CD4-positive, alpha-beta T cell (primary cell): Measurements from ENCODE around the gene ACTR1A. TPM values are rescaled to one million over a fixed set of nuclear protein-coding genes. Genes with fewer than 3 reads are reported as not detected.

Source experiments
- ATAC-seq: fragments of 200-7000 bp; cut with Tn5 transposase; one replicate; pipeline ENCODE4 v1.10.0; 2022; ENCODE audit warnings: mild to moderate bottlenecking; ENCODE audit not compliant: poor library complexity
- CTCF ChIA-PET: fragments of 350-600 bp; sonication (Branson Sonifier 250); formaldehyde crosslinking; loops from one replicate; lab custom pipeline; 2021; ENCODE audit warnings: antibody characterized with exemption, inconsistent platforms; lab: Charles Lee
- POLR2A ChIA-PET: fragments of 350-600 bp; sonication (Branson Sonifier 250); formaldehyde crosslinking; loops from one replicate; lab custom pipeline; 2021; ENCODE audit warnings: antibody characterized with exemption, inconsistent platforms; lab: Charles Lee
- DNase-seq, 14 experiments: peaks; one replicate each; pipeline ENCODE4 v3.0.0-alpha.2; 2013 to 2020; ENCODE audit warnings: mixed read lengths in 2 of 14
- H3K27ac ChIP-seq, 2 donors: one replicate each; pipeline versions ENCODE4 v1.5.1 to v1.7.0; 2013; ENCODE audit warnings: low read length in 2 of 2, low read depth in 1 of 2, mild to moderate bottlenecking in 1 of 2
- H3K27me3 ChIP-seq, 2 experiments: 1 replicate in 1 of 2; 2 replicates in 1 of 2; pipeline versions ENCODE4 v1.6.1 to v1.7.0; 2013; ENCODE audit warnings: low read length in 2 of 2, control low read depth in 1 of 2, mild to moderate bottlenecking in 1 of 2, moderate library complexity in 1 of 2; ENCODE audit not compliant: insufficient read depth in 2 of 2, control insufficient read depth in 1 of 2
- H3K36me3 ChIP-seq: one replicate; pipeline ENCODE4 v1.6.1; 2013; ENCODE audit warnings: low read length, control low read depth; ENCODE audit not compliant: insufficient read depth
- H3K4me1 ChIP-seq: one replicate; pipeline ENCODE4 v1.6.1; 2013; ENCODE audit warnings: low read length, control low read depth; ENCODE audit not compliant: insufficient read depth
- H3K4me3 ChIP-seq: one replicate; pipeline ENCODE4 v1.5.1; 2013; ENCODE audit warnings: mild to moderate bottlenecking, low read length, moderate library complexity
- H3K9me3 ChIP-seq, 2 experiments: 1 replicate in 1 of 2; 2 replicates in 1 of 2; pipeline versions ENCODE4 v1.6.1 to v1.7.0; 2013; ENCODE audit warnings: low read length in 2 of 2, mild to moderate bottlenecking in 2 of 2, control low read depth in 1 of 2, moderate library complexity in 1 of 2; ENCODE audit not compliant: control insufficient read depth in 1 of 2, insufficient read depth in 1 of 2
- H3K27ac Mint-ChIP-seq: one replicate; pipeline ENCODE4 v1.8.0; 2020; ENCODE audit warnings: mixed read lengths
- H3K27me3 Mint-ChIP-seq: one replicate; pipeline ENCODE4 v1.8.0; 2021; ENCODE audit warnings: mixed read lengths
- H3K36me3 Mint-ChIP-seq: one replicate; pipeline ENCODE4 v1.8.0; 2021; ENCODE audit warnings: low read depth, mixed read lengths
- H3K4me1 Mint-ChIP-seq: one replicate; pipeline ENCODE4 v1.8.0; 2021; ENCODE audit warnings: low read depth, mixed read lengths
- H3K4me3 Mint-ChIP-seq: one replicate; pipeline ENCODE4 v1.8.0; 2020; ENCODE audit warnings: mild to moderate bottlenecking, mixed read lengths
- H3K9me3 Mint-ChIP-seq: one replicate; pipeline ENCODE4 v1.8.0; 2020; ENCODE audit warnings: mixed read lengths
- intact Hi-C, 2 experiments: fragments of 100-400 bp; cut with DNase I in 1 of 2; cut with micrococcal nuclease in 1 of 2; formaldehyde crosslinking; loops; one replicate each; pipeline versions ENCODE4 v1.15.1 to v1.9.0; 2023 to 2025; cut with DNase I, micrococcal nuclease
- total RNA-seq, 174 experiments: library from RNA in 2 of 174; stranded (reverse) in 2 of 174; gene quantifications; one replicate each; pipeline ENCODE4 v1.2.3 and lab custom pipeline; 2021 to 2026
- TF ChIP-seq, protein P1 (sequence below): fragments of 200-600 bp; IDR thresholded peaks from one replicate; pipeline ENCODE4 v1.8.0; 2022; ENCODE audit warnings: antibody characterized with exemption, mild to moderate bottlenecking

Gene ACTR1A
- total RNA-seq, 2 experiments from 2014 or later, result 43.3 to 46.3 TPM

DNA sequence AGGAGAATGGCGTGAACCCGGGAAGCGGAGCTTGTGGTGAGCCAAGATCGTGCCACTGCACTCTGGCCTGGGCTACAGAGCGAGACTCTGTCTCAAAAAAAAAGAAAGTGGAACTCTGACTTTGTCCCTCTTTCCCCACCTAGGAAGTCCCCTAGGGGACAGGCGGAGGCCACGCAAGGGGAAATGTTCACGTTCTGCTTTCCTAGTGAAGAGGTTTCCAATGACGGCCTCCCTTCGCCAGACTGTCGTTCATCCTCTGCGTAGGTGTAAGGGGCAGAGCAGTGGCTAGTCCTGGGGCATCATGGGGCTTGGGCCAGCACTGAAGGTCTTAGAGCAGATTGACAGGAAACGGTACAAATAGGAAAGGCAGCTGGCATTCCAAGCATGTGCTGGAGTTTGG is 31.8 kb upstream of the ACTR1A start:
- Mint-ChIP-seq H3K9me3 (no peaks in the 10 kb centered on the region), H3K4me1 (peaks cover 3% of the 10 kb centered on the region), H3K27ac (no peak overlapping the region), H3K4me3 (no peak overlapping the region), H3K27me3 (no peaks in the 10 kb centered on the region), H3K36me3 (peaks cover 15% of the 10 kb centered on the region)
- TF ChIP-seq, protein P1, sequence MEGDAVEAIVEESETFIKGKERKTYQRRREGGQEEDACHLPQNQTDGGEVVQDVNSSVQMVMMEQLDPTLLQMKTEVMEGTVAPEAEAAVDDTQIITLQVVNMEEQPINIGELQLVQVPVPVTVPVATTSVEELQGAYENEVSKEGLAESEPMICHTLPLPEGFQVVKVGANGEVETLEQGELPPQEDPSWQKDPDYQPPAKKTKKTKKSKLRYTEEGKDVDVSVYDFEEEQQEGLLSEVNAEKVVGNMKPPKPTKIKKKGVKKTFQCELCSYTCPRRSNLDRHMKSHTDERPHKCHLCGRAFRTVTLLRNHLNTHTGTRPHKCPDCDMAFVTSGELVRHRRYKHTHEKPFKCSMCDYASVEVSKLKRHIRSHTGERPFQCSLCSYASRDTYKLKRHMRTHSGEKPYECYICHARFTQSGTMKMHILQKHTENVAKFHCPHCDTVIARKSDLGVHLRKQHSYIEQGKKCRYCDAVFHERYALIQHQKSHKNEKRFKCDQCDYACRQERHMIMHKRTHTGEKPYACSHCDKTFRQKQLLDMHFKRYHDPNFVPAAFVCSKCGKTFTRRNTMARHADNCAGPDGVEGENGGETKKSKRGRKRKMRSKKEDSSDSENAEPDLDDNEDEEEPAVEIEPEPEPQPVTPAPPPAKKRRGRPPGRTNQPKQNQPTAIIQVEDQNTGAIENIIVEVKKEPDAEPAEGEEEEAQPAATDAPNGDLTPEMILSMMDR, result no peak
- ChIA-PET CTCF (no interaction called here), POLR2A (no interaction called here)
- Histone ChIP-seq H3K27me3 (no peaks in the 10 kb centered on the region), H3K27ac (no peak overlapping the region), H3K36me3 (peaks cover 13% of the 10 kb centered on the region), H3K4me1 (no peaks in the 10 kb centered on the region), H3K4me3 (no peak overlapping the region), H3K9me3 (no peaks in the 10 kb centered on the region)
- no peak for ATAC-seq
- DNase-seq, result peak in 2 of 14 experiments; percentile 32 to 33
- intact Hi-C loops, result no loop called here

DNA sequence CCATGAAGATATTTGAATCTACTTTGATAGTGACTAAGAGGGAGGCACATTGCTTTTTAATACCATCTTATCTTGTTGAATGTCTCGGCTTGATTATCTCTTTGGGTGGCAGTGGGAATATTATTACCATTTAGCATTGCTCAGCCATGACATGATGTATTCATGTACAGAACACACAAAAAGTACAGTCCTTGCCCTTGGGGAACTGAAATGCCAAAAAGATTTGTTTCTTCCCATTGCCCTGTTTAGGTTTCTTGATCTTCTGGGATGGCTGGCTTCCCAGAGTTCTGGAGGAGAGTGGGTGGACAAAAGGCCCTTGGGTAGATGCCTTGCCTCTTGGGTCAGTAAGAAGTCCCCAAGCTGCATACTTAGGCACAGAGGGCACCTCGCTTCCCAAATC is 25.0 kb upstream of the ACTR1A start:
- no peak for DNase-seq
- H3K36me3 ChIP-seq, result peaks cover 32% of the 10 kb centered on the region
- no peaks in the 10 kb centered on the region for H3K27me3 ChIP-seq
- no peak overlapping the region for H3K4me3 Mint-ChIP-seq
- intact Hi-C loops, result no loop called here
- no peak overlapping the region for H3K4me3 ChIP-seq
- H3K27ac Mint-ChIP-seq, result no peak overlapping the region
- no peaks in the 10 kb centered on the region for H3K9me3 ChIP-seq
- peaks cover 7% of the 10 kb centered on the region for H3K4me1 Mint-ChIP-seq
- H3K27ac ChIP-seq, result no peak overlapping the region
- TF ChIP-seq, protein P1, result no peak
- no peaks in the 10 kb centered on the region for H3K9me3 Mint-ChIP-seq
- POLR2A ChIA-PET, result no interaction called here
- ATAC-seq, result no peak
- CTCF ChIA-PET, result no interaction called here
- no peaks in the 10 kb centered on the region for H3K27me3 Mint-ChIP-seq
- H3K4me1 ChIP-seq, result no peaks in the 10 kb centered on the region
- peaks cover 28% of the 10 kb centered on the region for H3K36me3 Mint-ChIP-seq

DNA sequence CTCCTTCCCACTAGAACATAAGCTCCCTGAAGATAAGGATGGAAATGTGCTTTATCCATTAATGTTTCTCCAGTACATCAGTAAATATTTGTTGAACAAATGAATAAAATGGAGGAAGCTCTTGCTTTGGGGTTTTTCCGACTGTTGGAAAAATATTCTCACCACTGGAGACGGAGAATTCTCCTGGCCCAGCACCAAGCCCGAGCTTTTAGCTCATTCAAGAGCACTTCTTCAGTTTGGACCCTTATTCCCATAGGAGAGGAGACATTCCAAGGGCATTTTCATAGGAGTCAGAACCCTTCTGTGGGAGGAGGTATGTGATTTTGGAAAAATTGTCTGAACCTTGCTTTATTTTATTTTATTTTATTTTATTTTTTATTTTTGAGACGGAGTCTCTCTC is 22.2 kb upstream of the ACTR1A start:
- H3K36me3 ChIP-seq, result peaks cover 48% of the 10 kb centered on the region
- H3K4me3 ChIP-seq, result no peak overlapping the region
- no peaks in the 10 kb centered on the region for H3K9me3 ChIP-seq
- H3K9me3 Mint-ChIP-seq, result no peaks in the 10 kb centered on the region
- H3K27me3 Mint-ChIP-seq, result no peaks in the 10 kb centered on the region
- intact Hi-C loops, result no loop called here
- CTCF ChIA-PET, result no interaction called here
- H3K27ac ChIP-seq, result no peak overlapping the region
- POLR2A ChIA-PET, result no interaction called here
- ATAC-seq, result no peak
- H3K27ac Mint-ChIP-seq, result no peak overlapping the region
- peaks cover 50% of the 10 kb centered on the region for H3K36me3 Mint-ChIP-seq
- TF ChIP-seq, protein P1, result no peak
- H3K4me1 ChIP-seq, result no peaks in the 10 kb centered on the region
- no peak overlapping the region for H3K4me3 Mint-ChIP-seq
- H3K27me3 ChIP-seq, result no peaks in the 10 kb centered on the region
- no peak for DNase-seq
- H3K4me1 Mint-ChIP-seq, result peaks cover 22% of the 10 kb centered on the region
